K562 (cell line): ENCODE measurements around the gene ZP1. TPM values are rescaled to one million over a fixed set of nuclear protein-coding genes. Genes with fewer than 3 reads are reported as not detected.
A peak's percentile ranks its signal among the peaks of the same experiment; 100 is the strongest.

Source experiments
- ATAC-seq: fragments of 200-7000 bp; cut with Tn5 transposase; 3 replicates; pipeline ENCODE4 v1.9.1; 2020; ENCODE audit warnings: moderate library complexity
- BruUV-seq: library from RNA; stranded (reverse); fragments of 400-500 nt; replicated peaks from 2 replicates; lab custom pipeline; 2021; lab: Mats Ljungman, UMichigan
- CTCF ChIA-PET: fragments of 300-600 bp; formaldehyde crosslinking; extraction: SDS; loops from one replicate; lab custom pipeline; 2021; ENCODE audit warnings: low intra/inter-chr PET ratio; lab: Yijun Ruan, JAX
- POLR2A ChIA-PET: fragments of 300-600, 350-650 bp; sonication (Branson Sonifier 250); formaldehyde crosslinking; extraction: SDS; loops from one replicate; lab custom pipeline; 2021; ENCODE audit warnings: antibody characterized with exemption, inconsistent platforms; lab: Yijun Ruan, JAX
- DNase-seq, 4 experiments: peaks; one replicate each; pipeline versions ENCODE4 v3.0.0 to v3.0.0-alpha.2; 2011 to 2018; ENCODE audit warnings: low spot score in 3 of 4, mixed read lengths in 3 of 4; ENCODE audit errors: extremely low read depth in 1 of 4
- FAIRE-seq: peaks from 2 replicates; lab custom pipeline; 2011; peaks lifted over from hg19 to GRCh38; lab: Jason Lieb, UNC
- H2AFZ ChIP-seq: 2 replicates; pipeline ENCODE4 v1.6.0; 2011; ENCODE audit warnings: low read depth, low read length, control low read depth, inconsistent platforms
- H3K27ac ChIP-seq: fragments of 200-600 bp; 3 replicates; pipeline ENCODE4 v1.8.0; 2011; ENCODE audit warnings: low read depth, mild to moderate bottlenecking, control low read depth, inconsistent platforms, low read length, moderate library complexity, mixed read lengths; ENCODE audit errors: extremely low read depth
- H3K27me3 ChIP-seq, 2 experiments: fragments of 300-600 bp in 1 of 2; 2 replicates in 1 of 2; 3 replicates in 1 of 2; pipeline versions ENCODE4 v1.6.0 to v1.8.0; 2011; ENCODE audit warnings: inconsistent platforms in 2 of 2, low read length in 2 of 2, mild to moderate bottlenecking in 1 of 2, mixed read lengths in 1 of 2, moderate library complexity in 1 of 2; ENCODE audit not compliant: control insufficient read depth in 2 of 2, insufficient read depth in 2 of 2
- H3K36me3 ChIP-seq: fragments of 300-600 bp; 3 replicates; pipeline ENCODE4 v1.8.0; 2011; ENCODE audit warnings: mild to moderate bottlenecking, low read length, inconsistent platforms; ENCODE audit not compliant: control insufficient read depth, insufficient read depth
- H3K4me1 ChIP-seq, 2 experiments: fragments of 200-600 bp in 1 of 2; replicated peaks in 1 of 2; 2 replicates in 1 of 2; 3 replicates in 1 of 2; pipeline versions ENCODE4 v1.5.1 to v1.8.0; 2011; ENCODE audit warnings: inconsistent platforms in 2 of 2, low read length in 2 of 2, mild to moderate bottlenecking in 1 of 2, mixed read lengths in 1 of 2, moderate library complexity in 1 of 2; ENCODE audit not compliant: control insufficient read depth in 2 of 2, insufficient read depth in 2 of 2
- H3K4me2 ChIP-seq: 2 replicates; pipeline ENCODE4 v1.6.1; 2011; ENCODE audit warnings: low read length, control low read depth, inconsistent platforms, mixed read lengths; ENCODE audit not compliant: insufficient read depth
- H3K4me3 ChIP-seq: fragments of 200-600 bp; sonication (generic), shearing (Covaris generic); 2 replicates; pipeline ENCODE4 v1.5.1; 2016; ENCODE audit warnings: control low read depth, inconsistent platforms
- H3K79me2 ChIP-seq: fragments of 200-600 bp; 3 replicates; pipeline ENCODE4 v1.8.0; 2011; ENCODE audit warnings: low read length, inconsistent platforms; ENCODE audit not compliant: control insufficient read depth, insufficient read depth
- H3K9ac ChIP-seq, 2 experiments: 2 replicates each; pipeline versions ENCODE4 v1.6.0 to v1.6.1; 2011; ENCODE audit warnings: low read depth in 2 of 2, low read length in 2 of 2, control low read depth in 1 of 2, inconsistent platforms in 1 of 2, mild to moderate bottlenecking in 1 of 2, mixed read lengths in 1 of 2; ENCODE audit not compliant: insufficient read depth in 1 of 2
- H3K9me1 ChIP-seq: one replicate; pipeline ENCODE4 v1.6.0; 2011; ENCODE audit warnings: inconsistent platforms, mild to moderate bottlenecking, low read length, moderate library complexity; ENCODE audit not compliant: control insufficient read depth, insufficient read depth
- H3K9me3 ChIP-seq: replicated peaks from 2 replicates; pipeline ENCODE4 v1.5.1; 2011; ENCODE audit warnings: low read depth, low read length, inconsistent platforms; ENCODE audit not compliant: control insufficient read depth, insufficient read depth
- H4K20me1 ChIP-seq: replicated peaks from 2 replicates; pipeline ENCODE4 v1.6.1; 2011; ENCODE audit warnings: low read length, inconsistent platforms, mixed read lengths; ENCODE audit not compliant: control insufficient read depth, insufficient read depth
- CBFA2T2 ChIP-seq: fragments of 450-650 bp; conservative IDR thresholded peaks from 2 replicates; pipeline ENCODE4 v1.6.1; 2017; ENCODE audit warnings: mild to moderate bottlenecking
- CCAR2 ChIP-seq: fragments of 200-400 bp; formaldehyde crosslinking; IDR thresholded peaks from 2 replicates; pipeline ENCODE4 v1.6.1; 2017; ENCODE audit warnings: mild to moderate bottlenecking, low read depth, low read length
- CTBP1 ChIP-seq: fragments of 450-650 bp; IDR thresholded peaks from 2 replicates; pipeline ENCODE4 v1.6.1; 2016; ENCODE audit warnings: borderline replicate concordance
- EP300 ChIP-seq: IDR thresholded peaks from 2 replicates; pipeline ENCODE4 v1.6.1; 2012; ENCODE audit warnings: low read length, improper control_type of control experiment
- FOSL1 ChIP-seq: fragments of 200-800 bp; sonication (Bioruptor generic); conservative IDR thresholded peaks from 2 replicates; pipeline ENCODE4 v1.6.1; 2016; ENCODE audit warnings: missing genetic modification characterization, missing compliant biosample characterization
- HDAC1 ChIP-seq, 2 experiments: fragments of 450-650 bp; IDR thresholded peaks; 2 replicates each; pipeline ENCODE4 v1.6.1; 2016 to 2017; ENCODE audit warnings: inconsistent platforms in 1 of 2, mild to moderate bottlenecking in 1 of 2, moderate library complexity in 1 of 2
- HLTF ChIP-seq: fragments of 450-650 bp; IDR thresholded peaks from 2 replicates; pipeline ENCODE4 v1.6.1; 2016
- NFIC ChIP-seq: fragments of 450-650 bp; IDR thresholded peaks from 2 replicates; pipeline ENCODE4 v1.6.1; 2017; ENCODE audit warnings: mild to moderate bottlenecking, inconsistent platforms
- PCBP1 ChIP-seq: fragments of 200-400 bp; formaldehyde crosslinking; IDR thresholded peaks from 2 replicates; pipeline ENCODE4 v1.6.1; 2018; ENCODE audit warnings: mild to moderate bottlenecking, low read depth, low read length; ENCODE audit not compliant: poor library complexity, severe bottlenecking
- RBM39 ChIP-seq: fragments of 200-400 bp; formaldehyde crosslinking; optimal IDR thresholded peaks from 2 replicates; pipeline ENCODE3; 2018; ENCODE audit warnings: low read depth, low read length
- SMARCA4 ChIP-seq: fragments of 450-650 bp; IDR thresholded peaks from 2 replicates; pipeline ENCODE4 v1.6.1; 2016
- TCF3 ChIP-seq: sonication (generic); formaldehyde crosslinking; IDR thresholded peaks from 2 replicates; pipeline ENCODE4 v1.4.0; 2020; ENCODE audit warnings: mild to moderate bottlenecking, missing genetic modification reagents
- TRIM24 ChIP-seq, 2 experiments: fragments of 450-650 bp; IDR thresholded peaks; 2 replicates each; pipeline ENCODE4 v1.6.1; 2016
- ZNF347 ChIP-seq: fragments of 450-650 bp; formaldehyde crosslinking; IDR thresholded peaks from 2 replicates; pipeline ENCODE4 v1.4.0; 2020; ENCODE audit warnings: low read depth, mild to moderate bottlenecking, moderate library complexity
- WGBS: fragments of 100-300 bp; shearing (Covaris generic); methylation state at CpG from one replicate; pipeline ENCODE4 v1.1.6; 2016; ENCODE audit warnings: low coverage, mixed read lengths; ENCODE audit not compliant: insufficient coverage; ENCODE audit errors: missing lambda C conversion rate; 5-methylcytosine and 5-hydroxymethylcytosine counted together
- in situ Hi-C: fragments of 300-500 bp; cut with MboI; formaldehyde crosslinking; loops from 4 replicates; pipeline ENCODE4 v1.15.0; 2018; ENCODE audit warnings: inconsistent platforms, mixed read lengths
- intact Hi-C: fragments of 100-400 bp; cut with micrococcal nuclease; formaldehyde crosslinking; loops from 2 replicates; pipeline ENCODE4 v1.14.2; 2022
- polyA plus RNA-seq, 8 experiments: library from polyadenylated mRNA; depleted of rRNA in 4 of 8; stranded (reverse) in 5 of 8; unstranded in 3 of 8; fragments of >200 nt; fragmentation: Nextera tagmentation in 2 of 8; fragmentation: Illumina TruSeq in 1 of 8; extraction: Ambion mirVana in 2 of 8; extraction: Trizol in 1 of 8; gene quantifications; 2 replicates each; pipeline versions ENCODE4 v1.2.1 to v1.2.3, GENCODE V29; 2011 to 2014; ENCODE audit warnings: inconsistent platforms in 1 of 8, missing spikeins in 1 of 8
- total RNA-seq, 7 experiments: library from RNA; depleted of rRNA in 6 of 7; stranded (reverse); fragments of >200 nt in 6 of 7; fragmentation: Illumina TruSeq in 2 of 7; extraction: Trizol in 2 of 7; gene quantifications; 2 replicates each; pipeline versions ENCODE4 v1.2.1 to v1.2.3, GENCODE V29; 2011 to 2021; ENCODE audit warnings: low replicate concordance in 1 of 7
- TF ChIP-seq, protein P1 (sequence below): sonication (generic); formaldehyde crosslinking; IDR thresholded peaks from 2 replicates; pipeline ENCODE4 v1.5.0; 2020; ENCODE audit warnings: missing genetic modification reagents
- TF ChIP-seq, protein P2 (sequence below), 2 experiments: fragments of 150-350 bp in 1 of 2; IDR thresholded peaks; 2 replicates each; pipeline ENCODE4 v1.6.1; 2012 to 2016; ENCODE audit warnings: low read depth in 2 of 2, low read length in 2 of 2, mild to moderate bottlenecking in 1 of 2, moderate library complexity in 1 of 2
- TF ChIP-seq, protein P3 (sequence below): fragments of 200-800 bp; sonication (Bioruptor generic); IDR thresholded peaks from 2 replicates; pipeline ENCODE4 v1.6.1; 2017; ENCODE audit warnings: missing genetic modification characterization, missing compliant biosample characterization

The ZP1 gene
- total and polyA plus RNA-seq, 9 of the 15 experiments (the other 6 are each of a cell fraction or from before 2014, with no cell fraction given) = 0.11 to 0.15 TPM; not detected in 7

DNA sequence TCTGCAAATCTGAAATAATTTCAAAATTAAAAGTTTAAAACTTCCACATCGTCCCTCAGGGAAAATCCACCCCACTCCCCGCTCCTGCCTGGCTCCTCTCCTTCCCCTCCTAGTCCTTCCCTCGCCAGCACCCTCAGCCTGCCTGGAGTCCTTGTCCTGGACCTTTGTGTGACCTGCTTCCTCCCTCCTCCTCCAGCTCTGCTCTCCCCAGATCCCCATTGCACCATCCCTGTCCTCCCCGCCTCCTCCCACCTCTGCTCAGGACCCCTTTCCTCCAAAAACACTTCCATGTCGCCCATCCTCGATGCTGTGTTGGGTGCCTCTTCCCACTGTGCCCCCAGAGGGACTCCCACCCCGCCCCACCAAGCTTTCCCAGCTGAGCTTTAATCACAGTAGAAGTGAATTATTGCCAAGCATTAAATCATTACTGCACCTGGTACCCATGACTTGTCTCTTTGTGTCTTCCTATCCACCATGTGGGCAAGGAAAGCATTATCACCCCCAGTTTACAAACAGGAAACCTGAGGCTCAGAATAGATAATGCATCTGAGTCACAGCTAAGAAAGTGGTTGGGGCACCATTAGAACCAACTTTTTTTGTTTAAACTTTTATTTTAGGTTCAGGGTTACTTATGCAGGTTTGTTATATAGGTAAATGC, 2.4 kb upstream of the ZP1 start:
- DNase-seq (peak in 1 of 4 experiments; percentile 46), FAIRE-seq (peak; percentile 19), ATAC-seq (peak; percentile 52)
- H3K79me2 ChIP-seq = no peaks in the 10 kb centered on the region
- no peaks in the 10 kb centered on the region for H3K9me3 ChIP-seq
- no peak overlapping the region for H3K4me3 ChIP-seq
- WGBS = 13% methylated on average over 4 of the region's 7 CpGs
- no peaks in the 10 kb centered on the region for H3K27me3 ChIP-seq
- in situ Hi-C loops = no loop called here
- H4K20me1 ChIP-seq = no peaks in the 10 kb centered on the region; the same call in 1 of the 2 replicates
- H3K36me3 ChIP-seq = no peaks in the 10 kb centered on the region
- H3K9ac ChIP-seq = peak overlapping the region in 1 of 2 experiments; percentile 76; a peak in 1 of 4 replicates
- H3K27ac ChIP-seq = no peak overlapping the region; the same call in 2 of the 3 replicates
- BruUV-seq = no TSS peak
- intact Hi-C loops = loop anchor here (2.0 kb wide), 1 partner anchor 50 kb away; the partner anchor contains the start of gene TMEM109
- no peak overlapping the region for H3K4me2 ChIP-seq
- H3K4me1 ChIP-seq = peaks cover 25 to 29% of the 10 kb centered on the region in 2 experiments
- H3K9me1 ChIP-seq = no peaks in the 10 kb centered on the region
- H2AFZ ChIP-seq = no peak overlapping the region
- ChIA-PET POLR2A (interaction anchor here (0.5 to 1.6 kb wide), 4 partner anchors 8 to 505 kb away, joined by 3 to 5 read pairs (median 4); no protein-coding TSS in a partner anchor), CTCF (no interaction called here)
- TF ChIP-seq TCF3 = peak; percentile 50
- no peak for TF ChIP-seq CTBP1
- peak; percentile 61 for TF ChIP-seq CBFA2T2
- no peak for TF ChIP-seq PCBP1
- TF ChIP-seq FOSL1 (tag) = 0 out of 2 replicates have a peak, but pooled peaks have one; percentile 34
- 0 out of 2 replicates have a peak, but pooled peaks have one; percentile 18 for TF ChIP-seq SMARCA4
- no peak for TF ChIP-seq CCAR2
- TF ChIP-seq HLTF = no peak
- TF ChIP-seq, protein P1, sequence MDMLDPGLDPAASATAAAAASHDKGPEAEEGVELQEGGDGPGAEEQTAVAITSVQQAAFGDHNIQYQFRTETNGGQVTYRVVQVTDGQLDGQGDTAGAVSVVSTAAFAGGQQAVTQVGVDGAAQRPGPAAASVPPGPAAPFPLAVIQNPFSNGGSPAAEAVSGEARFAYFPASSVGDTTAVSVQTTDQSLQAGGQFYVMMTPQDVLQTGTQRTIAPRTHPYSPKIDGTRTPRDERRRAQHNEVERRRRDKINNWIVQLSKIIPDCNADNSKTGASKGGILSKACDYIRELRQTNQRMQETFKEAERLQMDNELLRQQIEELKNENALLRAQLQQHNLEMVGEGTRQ (CRISPR knock-in tag) = no peak
- TF ChIP-seq, protein P2, sequence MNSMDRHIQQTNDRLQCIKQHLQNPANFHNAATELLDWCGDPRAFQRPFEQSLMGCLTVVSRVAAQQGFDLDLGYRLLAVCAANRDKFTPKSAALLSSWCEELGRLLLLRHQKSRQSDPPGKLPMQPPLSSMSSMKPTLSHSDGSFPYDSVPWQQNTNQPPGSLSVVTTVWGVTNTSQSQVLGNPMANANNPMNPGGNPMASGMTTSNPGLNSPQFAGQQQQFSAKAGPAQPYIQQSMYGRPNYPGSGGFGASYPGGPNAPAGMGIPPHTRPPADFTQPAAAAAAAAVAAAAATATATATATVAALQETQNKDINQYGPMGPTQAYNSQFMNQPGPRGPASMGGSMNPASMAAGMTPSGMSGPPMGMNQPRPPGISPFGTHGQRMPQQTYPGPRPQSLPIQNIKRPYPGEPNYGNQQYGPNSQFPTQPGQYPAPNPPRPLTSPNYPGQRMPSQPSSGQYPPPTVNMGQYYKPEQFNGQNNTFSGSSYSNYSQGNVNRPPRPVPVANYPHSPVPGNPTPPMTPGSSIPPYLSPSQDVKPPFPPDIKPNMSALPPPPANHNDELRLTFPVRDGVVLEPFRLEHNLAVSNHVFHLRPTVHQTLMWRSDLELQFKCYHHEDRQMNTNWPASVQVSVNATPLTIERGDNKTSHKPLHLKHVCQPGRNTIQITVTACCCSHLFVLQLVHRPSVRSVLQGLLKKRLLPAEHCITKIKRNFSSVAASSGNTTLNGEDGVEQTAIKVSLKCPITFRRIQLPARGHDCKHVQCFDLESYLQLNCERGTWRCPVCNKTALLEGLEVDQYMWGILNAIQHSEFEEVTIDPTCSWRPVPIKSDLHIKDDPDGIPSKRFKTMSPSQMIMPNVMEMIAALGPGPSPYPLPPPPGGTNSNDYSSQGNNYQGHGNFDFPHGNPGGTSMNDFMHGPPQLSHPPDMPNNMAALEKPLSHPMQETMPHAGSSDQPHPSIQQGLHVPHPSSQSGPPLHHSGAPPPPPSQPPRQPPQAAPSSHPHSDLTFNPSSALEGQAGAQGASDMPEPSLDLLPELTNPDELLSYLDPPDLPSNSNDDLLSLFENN (IDR thresholded peaks at IDR 0.05; ENCODE audit: low read depth in 2 of 2, low read length in 2 of 2) = no peak
- no peak for TF ChIP-seq RBM39
- no peak for TF ChIP-seq ZNF347 (CRISPR knock-in tag)
- TF ChIP-seq, protein P3, sequence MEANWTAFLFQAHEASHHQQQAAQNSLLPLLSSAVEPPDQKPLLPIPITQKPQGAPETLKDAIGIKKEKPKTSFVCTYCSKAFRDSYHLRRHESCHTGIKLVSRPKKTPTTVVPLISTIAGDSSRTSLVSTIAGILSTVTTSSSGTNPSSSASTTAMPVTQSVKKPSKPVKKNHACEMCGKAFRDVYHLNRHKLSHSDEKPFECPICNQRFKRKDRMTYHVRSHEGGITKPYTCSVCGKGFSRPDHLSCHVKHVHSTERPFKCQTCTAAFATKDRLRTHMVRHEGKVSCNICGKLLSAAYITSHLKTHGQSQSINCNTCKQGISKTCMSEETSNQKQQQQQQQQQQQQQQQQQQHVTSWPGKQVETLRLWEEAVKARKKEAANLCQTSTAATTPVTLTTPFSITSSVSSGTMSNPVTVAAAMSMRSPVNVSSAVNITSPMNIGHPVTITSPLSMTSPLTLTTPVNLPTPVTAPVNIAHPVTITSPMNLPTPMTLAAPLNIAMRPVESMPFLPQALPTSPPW = peak; percentile 17; the same call in 1 of the 2 replicates
- TF ChIP-seq NFIC = peak; percentile 25; the same call in 1 of the 2 replicates
- TF ChIP-seq TRIM24 (IDR thresholded peaks at IDR 0.05) = 0 out of 4 replicates have a peak, but pooled peaks of 1 of the 2 experiments have one; percentile 20
- peak; percentile 8; the same call in 1 of the 2 replicates for TF ChIP-seq EP300
- peak in 1 of 2 experiments; percentile 33; a peak in 1 of 4 replicates for TF ChIP-seq HDAC1 (IDR thresholded peaks at IDR 0.05)
